HepG2 (cell line): ENCODE measurements around the gene MYO19. TPM values are rescaled to one million over a fixed set of nuclear protein-coding genes. Genes with fewer than 3 reads are reported as not detected.
A peak's percentile ranks its signal among the peaks of the same experiment; 100 is the strongest.

ENCODE experiments used
- DPF2 ChIP-seq: sonication (generic); formaldehyde crosslinking; IDR thresholded peaks from 2 replicates; pipeline ENCODE4 v1.4.0; 2020; ENCODE audit warnings: mild to moderate bottlenecking, low read depth, missing genetic modification reagents, borderline replicate concordance
- PRMT3 ChIP-seq: sonication (generic); formaldehyde crosslinking; IDR thresholded peaks from 2 replicates; pipeline ENCODE4 v1.8.1; 2022; ENCODE audit warnings: low read depth, mild to moderate bottlenecking, moderate library complexity, missing genetic modification reagents, borderline replicate concordance
- SIX4 ChIP-seq: sonication (generic); formaldehyde crosslinking; IDR thresholded peaks from 2 replicates; pipeline ENCODE4 v1.4.0; 2020; ENCODE audit warnings: missing genetic modification reagents
- ZNF335 ChIP-seq: sonication (generic); formaldehyde crosslinking; IDR thresholded peaks from 2 replicates; pipeline ENCODE4 v1.4.0; 2020; ENCODE audit warnings: missing genetic modification reagents
- ZNF337 ChIP-seq: sonication (generic); formaldehyde crosslinking; IDR thresholded peaks from 2 replicates; pipeline ENCODE4 v1.5.1; 2020; ENCODE audit warnings: missing genetic modification reagents, low read depth, mild to moderate bottlenecking, borderline replicate concordance
- ZNF33B ChIP-seq: sonication (generic); formaldehyde crosslinking; IDR thresholded peaks from 2 replicates; pipeline ENCODE4 v1.5.1; 2020; ENCODE audit warnings: mild to moderate bottlenecking, missing genetic modification reagents
- polyA plus RNA-seq, 8 experiments: library from polyadenylated mRNA; depleted of rRNA in 3 of 8; stranded (reverse) in 7 of 8; unstranded in 1 of 8; fragments of >200 nt; fragmentation: Illumina TruSeq in 4 of 8; extraction: Trizol in 4 of 8; gene quantifications; 2 replicates each; pipeline versions ENCODE4 v1.2.1 to v1.2.3, GENCODE V29; 2011 to 2016; ENCODE audit warnings: low read depth in 4 of 8, missing spikeins in 1 of 8, mixed read lengths in 1 of 8; ENCODE audit not compliant: insufficient read depth in 1 of 8
- total RNA-seq, 5 experiments: library from RNA; depleted of rRNA; stranded (reverse); fragments of >200 nt; fragmentation: Illumina TruSeq; extraction: Trizol; gene quantifications; 2 replicates each; pipeline ENCODE4 v1.2.3, GENCODE V29; 2016; ENCODE audit warnings: low read depth in 1 of 5
- TF ChIP-seq, protein P1 (sequence below): sonication (generic); formaldehyde crosslinking; IDR thresholded peaks from 2 replicates; pipeline ENCODE4 v1.5.0; 2020; ENCODE audit warnings: mild to moderate bottlenecking, missing genetic modification reagents, moderate library complexity
- TF ChIP-seq, protein P2 (sequence below): sonication (generic); formaldehyde crosslinking; IDR thresholded peaks from 2 replicates; pipeline ENCODE4 v1.4.0; 2020; ENCODE audit warnings: missing genetic modification reagents, borderline replicate concordance
- TF ChIP-seq, protein P3 (sequence below): sonication (generic); formaldehyde crosslinking; IDR thresholded peaks from 2 replicates; pipeline ENCODE4 v1.8.1; 2023; ENCODE audit warnings: missing genetic modification reagents, inconsistent platforms, borderline replicate concordance
- TF ChIP-seq, protein P4 (sequence below): sonication (generic); formaldehyde crosslinking; IDR thresholded peaks from 2 replicates; pipeline ENCODE4 v1.4.0; 2020; ENCODE audit warnings: mild to moderate bottlenecking, missing genetic modification reagents

The MYO19 gene
- total and polyA plus RNA-seq, 2 of the 13 experiments (the other 11 are each of a cell fraction or from before 2014, with no cell fraction given): 75.7 to 82.3 TPM

DNA sequence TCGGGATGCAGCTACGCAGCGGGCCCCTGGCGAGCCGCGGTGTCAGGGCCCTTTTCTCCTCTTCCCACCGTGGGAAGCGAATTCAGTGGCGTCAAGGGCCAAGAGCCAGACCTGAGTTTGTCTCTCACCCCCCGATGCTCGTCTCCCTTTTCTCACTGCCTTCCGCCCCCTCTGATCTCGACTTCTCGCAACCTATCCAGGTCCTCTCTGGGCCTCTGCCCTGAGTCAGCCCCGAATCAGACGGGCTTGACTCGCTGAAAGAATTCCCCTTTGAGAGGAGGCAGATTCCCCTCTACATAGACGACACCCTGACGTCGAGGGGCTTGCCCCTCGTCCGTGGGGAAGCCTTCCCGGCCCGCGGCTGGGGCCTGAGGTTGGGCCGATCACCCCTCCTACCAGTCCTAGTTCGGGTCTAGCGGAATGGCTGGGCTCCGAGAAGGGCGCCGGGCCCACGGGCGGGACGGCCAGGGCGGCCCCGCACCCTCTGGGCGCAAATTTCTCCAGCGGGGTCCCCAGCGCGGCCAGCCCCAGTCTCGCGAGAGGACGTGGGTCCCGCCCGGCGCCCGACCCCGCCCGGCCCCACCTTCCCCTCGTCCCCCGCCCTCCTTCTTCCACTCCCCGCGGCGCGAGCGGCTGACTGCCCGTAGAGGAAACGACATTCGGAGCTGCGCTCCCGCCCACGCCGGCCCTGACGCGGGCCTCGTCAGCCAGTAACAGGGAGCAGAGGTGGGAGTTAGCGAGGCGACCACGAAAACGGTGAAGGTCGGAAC, 9.8 kb upstream of the MYO19 start, which contains the start of gene GGNBP2 (continued):
- TF ChIP-seq, protein P1, sequence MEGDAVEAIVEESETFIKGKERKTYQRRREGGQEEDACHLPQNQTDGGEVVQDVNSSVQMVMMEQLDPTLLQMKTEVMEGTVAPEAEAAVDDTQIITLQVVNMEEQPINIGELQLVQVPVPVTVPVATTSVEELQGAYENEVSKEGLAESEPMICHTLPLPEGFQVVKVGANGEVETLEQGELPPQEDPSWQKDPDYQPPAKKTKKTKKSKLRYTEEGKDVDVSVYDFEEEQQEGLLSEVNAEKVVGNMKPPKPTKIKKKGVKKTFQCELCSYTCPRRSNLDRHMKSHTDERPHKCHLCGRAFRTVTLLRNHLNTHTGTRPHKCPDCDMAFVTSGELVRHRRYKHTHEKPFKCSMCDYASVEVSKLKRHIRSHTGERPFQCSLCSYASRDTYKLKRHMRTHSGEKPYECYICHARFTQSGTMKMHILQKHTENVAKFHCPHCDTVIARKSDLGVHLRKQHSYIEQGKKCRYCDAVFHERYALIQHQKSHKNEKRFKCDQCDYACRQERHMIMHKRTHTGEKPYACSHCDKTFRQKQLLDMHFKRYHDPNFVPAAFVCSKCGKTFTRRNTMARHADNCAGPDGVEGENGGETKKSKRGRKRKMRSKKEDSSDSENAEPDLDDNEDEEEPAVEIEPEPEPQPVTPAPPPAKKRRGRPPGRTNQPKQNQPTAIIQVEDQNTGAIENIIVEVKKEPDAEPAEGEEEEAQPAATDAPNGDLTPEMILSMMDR (CRISPR knock-in tag): no peak
- TF ChIP-seq DPF2 (CRISPR knock-in tag) (no peak), ZNF335 (no peak), ZNF33B (CRISPR knock-in tag) (no peak), SIX4 (CRISPR knock-in tag) (no peak), ZNF337 (no peak), PRMT3 (CRISPR knock-in tag) (no peak)
- TF ChIP-seq, protein P2, sequence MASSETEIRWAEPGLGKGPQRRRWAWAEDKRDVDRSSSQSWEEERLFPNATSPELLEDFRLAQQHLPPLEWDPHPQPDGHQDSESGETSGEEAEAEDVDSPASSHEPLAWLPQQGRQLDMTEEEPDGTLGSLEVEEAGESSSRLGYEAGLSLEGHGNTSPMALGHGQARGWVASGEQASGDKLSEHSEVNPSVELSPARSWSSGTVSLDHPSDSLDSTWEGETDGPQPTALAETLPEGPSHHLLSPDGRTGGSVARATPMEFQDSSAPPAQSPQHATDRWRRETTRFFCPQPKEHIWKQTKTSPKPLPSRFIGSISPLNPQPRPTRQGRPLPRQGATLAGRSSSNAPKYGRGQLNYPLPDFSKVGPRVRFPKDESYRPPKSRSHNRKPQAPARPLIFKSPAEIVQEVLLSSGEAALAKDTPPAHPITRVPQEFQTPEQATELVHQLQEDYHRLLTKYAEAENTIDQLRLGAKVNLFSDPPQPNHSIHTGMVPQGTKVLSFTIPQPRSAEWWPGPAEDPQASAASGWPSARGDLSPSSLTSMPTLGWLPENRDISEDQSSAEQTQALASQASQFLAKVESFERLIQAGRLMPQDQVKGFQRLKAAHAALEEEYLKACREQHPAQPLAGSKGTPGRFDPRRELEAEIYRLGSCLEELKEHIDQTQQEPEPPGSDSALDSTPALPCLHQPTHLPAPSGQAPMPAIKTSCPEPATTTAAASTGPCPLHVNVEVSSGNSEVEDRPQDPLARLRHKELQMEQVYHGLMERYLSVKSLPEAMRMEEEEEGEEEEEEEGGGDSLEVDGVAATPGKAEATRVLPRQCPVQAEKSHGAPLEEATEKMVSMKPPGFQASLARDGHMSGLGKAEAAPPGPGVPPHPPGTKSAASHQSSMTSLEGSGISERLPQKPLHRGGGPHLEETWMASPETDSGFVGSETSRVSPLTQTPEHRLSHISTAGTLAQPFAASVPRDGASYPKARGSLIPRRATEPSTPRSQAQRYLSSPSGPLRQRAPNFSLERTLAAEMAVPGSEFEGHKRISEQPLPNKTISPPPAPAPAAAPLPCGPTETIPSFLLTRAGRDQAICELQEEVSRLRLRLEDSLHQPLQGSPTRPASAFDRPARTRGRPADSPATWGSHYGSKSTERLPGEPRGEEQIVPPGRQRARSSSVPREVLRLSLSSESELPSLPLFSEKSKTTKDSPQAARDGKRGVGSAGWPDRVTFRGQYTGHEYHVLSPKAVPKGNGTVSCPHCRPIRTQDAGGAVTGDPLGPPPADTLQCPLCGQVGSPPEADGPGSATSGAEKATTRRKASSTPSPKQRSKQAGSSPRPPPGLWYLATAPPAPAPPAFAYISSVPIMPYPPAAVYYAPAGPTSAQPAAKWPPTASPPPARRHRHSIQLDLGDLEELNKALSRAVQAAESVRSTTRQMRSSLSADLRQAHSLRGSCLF (CRISPR knock-in tag): no peak
- TF ChIP-seq, protein P3, sequence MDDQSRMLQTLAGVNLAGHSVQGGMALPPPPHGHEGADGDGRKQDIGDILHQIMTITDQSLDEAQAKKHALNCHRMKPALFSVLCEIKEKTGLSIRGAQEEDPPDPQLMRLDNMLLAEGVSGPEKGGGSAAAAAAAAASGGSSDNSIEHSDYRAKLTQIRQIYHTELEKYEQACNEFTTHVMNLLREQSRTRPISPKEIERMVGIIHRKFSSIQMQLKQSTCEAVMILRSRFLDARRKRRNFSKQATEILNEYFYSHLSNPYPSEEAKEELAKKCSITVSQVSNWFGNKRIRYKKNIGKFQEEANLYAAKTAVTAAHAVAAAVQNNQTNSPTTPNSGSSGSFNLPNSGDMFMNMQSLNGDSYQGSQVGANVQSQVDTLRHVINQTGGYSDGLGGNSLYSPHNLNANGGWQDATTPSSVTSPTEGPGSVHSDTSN: no peak
- TF ChIP-seq, protein P4, sequence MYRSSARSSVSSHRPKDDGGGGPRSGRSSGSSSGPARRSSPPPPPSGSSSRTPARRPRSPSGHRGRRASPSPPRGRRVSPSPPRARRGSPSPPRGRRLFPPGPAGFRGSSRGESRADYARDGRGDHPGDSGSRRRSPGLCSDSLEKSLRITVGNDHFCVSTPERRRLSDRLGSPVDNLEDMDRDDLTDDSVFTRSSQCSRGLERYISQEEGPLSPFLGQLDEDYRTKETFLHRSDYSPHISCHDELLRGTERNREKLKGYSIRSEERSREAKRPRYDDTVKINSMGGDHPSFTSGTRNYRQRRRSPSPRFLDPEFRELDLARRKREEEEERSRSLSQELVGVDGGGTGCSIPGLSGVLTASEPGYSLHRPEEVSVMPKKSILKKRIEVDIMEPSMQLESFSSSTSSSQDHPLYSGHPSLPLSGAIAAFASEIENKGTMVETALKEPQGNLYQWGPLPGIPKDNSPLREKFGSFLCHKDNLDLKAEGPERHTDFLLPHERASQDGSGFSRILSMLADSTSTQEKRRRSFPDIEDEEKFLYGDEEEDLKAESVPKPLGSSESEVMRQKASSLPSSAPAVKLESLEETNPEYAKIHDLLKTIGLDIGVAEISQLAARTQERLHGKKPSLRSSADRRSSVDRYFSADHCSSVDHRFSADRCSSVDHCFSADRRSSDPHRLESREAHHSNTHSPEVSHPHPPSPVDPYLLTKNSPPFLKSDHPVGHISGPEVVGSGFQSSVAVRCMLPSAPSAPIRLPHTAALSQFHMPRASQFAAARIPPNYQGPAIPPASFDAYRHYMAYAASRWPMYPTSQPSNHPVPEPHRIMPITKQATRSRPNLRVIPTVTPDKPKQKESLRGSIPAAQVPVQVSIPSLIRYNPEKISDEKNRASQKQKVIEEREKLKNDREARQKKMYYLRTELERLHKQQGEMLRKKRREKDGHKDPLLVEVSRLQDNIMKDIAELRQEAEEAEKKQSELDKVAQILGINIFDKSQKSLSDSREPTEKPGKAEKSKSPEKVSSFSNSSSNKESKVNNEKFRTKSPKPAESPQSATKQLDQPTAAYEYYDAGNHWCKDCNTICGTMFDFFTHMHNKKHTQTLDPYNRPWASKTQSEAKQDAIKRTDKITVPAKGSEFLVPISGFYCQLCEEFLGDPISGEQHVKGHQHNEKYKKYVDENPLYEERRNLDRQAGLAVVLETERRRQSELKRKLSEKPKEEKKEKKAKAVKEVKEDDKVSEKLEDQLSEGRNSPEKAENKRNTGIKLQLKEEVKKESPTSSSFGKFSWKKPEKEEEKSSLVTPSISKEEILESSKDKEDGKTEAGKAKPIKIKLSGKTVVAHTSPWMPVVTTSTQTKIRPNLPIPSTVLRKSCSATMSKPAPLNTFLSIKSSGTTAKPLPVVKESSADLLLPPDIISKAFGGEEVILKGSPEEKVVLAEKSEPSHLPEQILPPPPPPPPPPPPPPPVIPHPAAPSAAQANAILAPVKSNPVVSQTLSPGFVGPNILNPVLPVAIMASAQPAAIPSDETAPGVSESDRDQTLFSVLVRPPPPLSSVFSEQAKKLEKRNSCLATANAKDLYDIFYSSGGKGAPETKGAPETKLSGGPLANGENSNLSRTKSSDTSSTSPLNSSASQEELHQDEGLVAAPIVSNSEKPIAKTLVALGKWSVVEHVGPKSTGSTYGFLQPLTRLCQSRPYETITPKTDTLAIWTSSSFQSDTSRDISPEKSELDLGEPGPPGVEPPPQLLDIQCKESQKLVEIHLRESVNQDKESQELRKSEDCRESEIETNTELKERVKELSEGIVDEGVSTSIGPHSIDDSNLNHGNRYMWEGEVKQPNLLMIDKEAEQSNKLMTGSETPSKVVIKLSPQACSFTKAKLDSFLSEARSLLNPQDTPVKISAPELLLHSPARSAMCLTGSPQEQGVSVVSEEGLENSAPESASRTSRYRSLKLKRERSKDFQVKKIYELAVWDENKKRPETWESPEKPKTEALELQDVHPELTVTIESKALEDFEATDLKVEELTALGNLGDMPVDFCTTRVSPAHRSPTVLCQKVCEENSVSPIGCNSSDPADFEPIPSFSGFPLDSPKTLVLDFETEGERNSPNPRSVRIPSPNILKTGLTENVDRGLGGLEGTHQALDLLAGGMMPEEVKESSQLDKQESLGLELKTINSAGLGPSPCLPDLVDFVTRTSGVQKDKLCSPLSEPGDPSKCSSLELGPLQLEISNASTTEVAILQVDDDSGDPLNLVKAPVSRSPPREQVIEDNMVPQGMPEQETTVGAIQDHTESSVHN: 0 out of 2 replicates have a peak, but pooled peaks have one; percentile 50
